NCI-H774 (cell line): Measurements from ENCODE around the gene C3orf49.

Experiments used
- DNase-seq: peaks from one replicate; lab custom pipeline; 2025; lab: John Stamatoyannopoulos, UW

Gene C3orf49

GRCh38 chr3:63819151-63819398, at the start of gene C3orf49:
Gene C3orf49, plus strand, starts transcription at chr3:63819299. Its CDS starts 173 bp downstream, at chr3:63819472.
- no peak for DNase-seq

- DNase-seq: no peak
Measured at GRCh38 chr3:63774781-63775180, 44.3 kb upstream of the C3orf49 start.

GRCh38 chr3:63779227-63779626, 39.9 kb upstream of the C3orf49 start:
- no peak for DNase-seq

- DNase-seq: no peak
Measured at GRCh38 chr3:63791974-63792373, 27.1 kb upstream of the C3orf49 start.

GRCh38 chr3:63795438-63795837, 23.7 kb upstream of the C3orf49 start:
- no peak for DNase-seq

- DNase-seq: no peak
Measured at GRCh38 chr3:63798544-63798943, 20.6 kb upstream of the C3orf49 start.

- no peak for DNase-seq
Measured at GRCh38 chr3:63798949-63799348, 20.1 kb upstream of the C3orf49 start.

- DNase-seq: no peak
Measured at GRCh38 chr3:63800097-63800496, 19.0 kb upstream of the C3orf49 start.

GRCh38 chr3:63803911-63804310, 15.2 kb upstream of the C3orf49 start:
- DNase-seq: no peak

GRCh38 chr3:63807961-63808565, 11.0 kb upstream of the C3orf49 start:
- DNase-seq: no peak

GRCh38 chr3:63808633-63809032, 10.5 kb upstream of the C3orf49 start:
- no peak for DNase-seq

GRCh38 chr3:63809607-63810006, 9.5 kb upstream of the C3orf49 start:
- no peak for DNase-seq

- DNase-seq: no peak
Measured at GRCh38 chr3:63814237-63814636, 4.9 kb upstream of the C3orf49 start.

GRCh38 chr3:63817225-63817624, 1.9 kb upstream of the C3orf49 start:
- no peak for DNase-seq

- DNase-seq: peak; percentile 12
Measured at GRCh38 chr3:63818282-63819150, 583 bp upstream of the C3orf49 start.

GRCh38 chr3:63824309-63824708, 5.2 kb downstream of the C3orf49 start:
- DNase-seq: no peak

GRCh38 chr3:63830526-63830925, 11.4 kb downstream of the C3orf49 start:
- no peak for DNase-seq

- DNase-seq: no peak
Measured at GRCh38 chr3:63832395-63832794, 13.3 kb downstream of the C3orf49 start.

- no peak for DNase-seq
Measured at GRCh38 chr3:63841704-63842103, 22.6 kb downstream of the C3orf49 start.

GRCh38 chr3:63842127-63842526, 23.0 kb downstream of the C3orf49 start:
- no peak for DNase-seq

GRCh38 chr3:63845215-63845614, 26.1 kb downstream of the C3orf49 start:
- no peak for DNase-seq

- no peak for DNase-seq
Measured at GRCh38 chr3:63847718-63848450, 28.8 kb downstream of the C3orf49 start.

- DNase-seq: no peak
Measured at GRCh38 chr3:63849175-63849574, 30.1 kb downstream of the C3orf49 start.
